GM12864 (cell line): ENCODE measurements around the gene SPOP.

Experiments
- DNase-seq: peaks from one replicate; pipeline ENCODE4 v3.0.0-alpha.2; 2011; ENCODE audit warnings: low read depth
- H3K4me3 ChIP-seq: 2 replicates; pipeline ENCODE4 v1.5.1; 2011; ENCODE audit warnings: mild to moderate bottlenecking, low read depth, low read length, control low read depth
- CTCF ChIP-seq: IDR thresholded peaks from 2 replicates; pipeline ENCODE4 v1.5.1; 2011; ENCODE audit warnings: low read depth, mild to moderate bottlenecking, moderate library complexity, low read length, control low read depth, inconsistent platforms; ENCODE audit errors: missing control alignments

Gene SPOP

GRCh38 chr17:49688848-49689247 is 11.0 kb upstream of the SPOP start:
- TF ChIP-seq CTCF, result no peak
- no peak for DNase-seq
- H3K4me3 ChIP-seq, result no peak overlapping the region

- no peak overlapping the region for H3K4me3 ChIP-seq
- TF ChIP-seq CTCF, result no peak
- no peak for DNase-seq
These were observed 10.1 kb upstream of the SPOP start for GRCh38 chr17:49687878-49688491.

- no peak for TF ChIP-seq CTCF
- no peak overlapping the region for H3K4me3 ChIP-seq
- no peak for DNase-seq
These were observed 3.4 kb upstream of the SPOP start for GRCh38 chr17:49681106-49681979.

- no peak for DNase-seq
- TF ChIP-seq CTCF, result no peak
- H3K4me3 ChIP-seq, result no peak overlapping the region
These were observed 2.4 kb upstream of the SPOP start for GRCh38 chr17:49680314-49680713.

- TF ChIP-seq CTCF, result no peak
- peak; percentile 80 for DNase-seq
- peak overlapping the region; percentile 96 for H3K4me3 ChIP-seq
These were observed 564 bp downstream of the SPOP start for GRCh38 chr17:49677134-49677932.

GRCh38 chr17:49676276-49676868 is 1.5 kb downstream of the SPOP start:
- DNase-seq, result peak; percentile 92
- H3K4me3 ChIP-seq, result peak overlapping the region; percentile 96
- no peak for TF ChIP-seq CTCF
